ENCODE measurements around the gene ALDH1L1.
"Not testable (repeated sequence)": the region's sequence is repeated elsewhere in the genome, so short reads cannot be mapped to it uniquely, and the experiment has no call there.

GRCh38 chr3:126066676-126067075 is 113.7 kb downstream of the ALDH1L1 start:
- not testable (repeated sequence) for TF ChIP-seq POLR2AphosphoS5 (IDR thresholded peaks at IDR 0.05; ENCODE audit: low read depth, low read length); POLR2A (IDR thresholded peaks at IDR 0.05; ENCODE audit: low read depth, low read length); TAF1 (IDR thresholded peaks at IDR 0.05; ENCODE audit: borderline replicate concordance, low read depth, low read length)
